Mesothelial cell of epicardium (in vitro differentiated cells): ENCODE results near the gene SNX15. TPM values are rescaled to one million over a fixed set of nuclear protein-coding genes. Genes with fewer than 3 reads are reported as not detected.

Source experiments
- DNase-seq, 2 experiments: peaks; one replicate each; pipeline ENCODE4 v3.0.0; 2021; ENCODE audit warnings: low spot score in 2 of 2; ENCODE audit not compliant: unreplicated experiment in 2 of 2
- H3K27ac Mint-ChIP-seq: 2 replicates; pipeline ENCODE4 v1.8.0; 2021; ENCODE audit warnings: mixed read lengths
- H3K27me3 Mint-ChIP-seq: 2 replicates; pipeline ENCODE4 v1.8.0; 2021; ENCODE audit warnings: low read depth, mixed read lengths
- H3K36me3 Mint-ChIP-seq: 2 replicates; pipeline ENCODE4 v1.8.0; 2021; ENCODE audit warnings: mixed read lengths
- H3K4me1 Mint-ChIP-seq: 2 replicates; pipeline ENCODE4 v1.8.0; 2021; ENCODE audit warnings: mixed read lengths
- H3K4me3 Mint-ChIP-seq: 2 replicates; pipeline ENCODE4 v1.8.0; 2021; ENCODE audit warnings: mild to moderate bottlenecking, moderate library complexity, mixed read lengths
- H3K9me3 Mint-ChIP-seq: 2 replicates; pipeline ENCODE4 v1.8.0; 2021; ENCODE audit warnings: mixed read lengths
- CTCF ChIP-seq: fragments of 200-600 bp; sonication (generic); IDR thresholded peaks from one replicate; pipeline ENCODE4 v1.5.0; 2021; ENCODE audit warnings: antibody characterized with exemption; ENCODE audit not compliant: unreplicated experiment
- total RNA-seq: library from RNA; stranded (reverse); gene quantifications from 3 replicates; pipeline ENCODE4 v1.2.1, GENCODE V29; 2021

Gene SNX15
- total RNA-seq, 1 donor from 2014 or later, result 19.2 TPM

GRCh38 chr11:65013130-65013887, 13.9 kb upstream of the SNX15 start:
- no peaks in the 10 kb centered on the region for H3K27me3 Mint-ChIP-seq
- H3K4me3 Mint-ChIP-seq, result peak overlapping the region; percentile 79
- peaks cover 14% of the 10 kb centered on the region for H3K36me3 Mint-ChIP-seq
- peak overlapping the region; percentile 93 for H3K27ac Mint-ChIP-seq
- peak; percentile 71 to 87 for DNase-seq
- H3K4me1 Mint-ChIP-seq, result peaks cover 11% of the 10 kb centered on the region
- H3K9me3 Mint-ChIP-seq, result no peaks in the 10 kb centered on the region
- peak; percentile 70 for TF ChIP-seq CTCF

GRCh38 chr11:65013888-65014725, 13.1 kb upstream of the SNX15 start, which contains the start of gene ARL2:
Gene ARL2, plus strand, starts transcription at chr11:65014160. Its CDS starts 48 bp downstream, at chr11:65014208.
- TF ChIP-seq CTCF, result peak; percentile 68
- Mint-ChIP-seq H3K36me3 (peaks cover 15% of the 10 kb centered on the region), H3K27ac (peak within 1 kb of the TSS; percentile 93), H3K4me1 (peaks cover 11% of the 10 kb centered on the region), H3K4me3 (peak within 1 kb of the TSS; percentile 79), H3K9me3 (no peaks in the 10 kb centered on the region), H3K27me3 (no peaks in the 10 kb centered on the region)
- DNase-seq, result peak; percentile 86 to 91

GRCh38 chr11:65014726-65015227, 12.5 kb upstream of the SNX15 start:
- DNase-seq, result no peak
- peaks cover 11% of the 10 kb centered on the region for H3K4me1 Mint-ChIP-seq
- H3K27ac Mint-ChIP-seq, result peak overlapping the region; percentile 92
- H3K27me3 Mint-ChIP-seq, result no peaks in the 10 kb centered on the region
- no peaks in the 10 kb centered on the region for H3K9me3 Mint-ChIP-seq
- peak overlapping the region; percentile 79 for H3K4me3 Mint-ChIP-seq
- peaks cover 15% of the 10 kb centered on the region for H3K36me3 Mint-ChIP-seq
- no peak for TF ChIP-seq CTCF

- Mint-ChIP-seq H3K9me3 (no peaks in the 10 kb centered on the region), H3K27me3 (no peaks in the 10 kb centered on the region), H3K27ac (no peak overlapping the region), H3K36me3 (peaks cover 18% of the 10 kb centered on the region), H3K4me1 (peaks cover 11% of the 10 kb centered on the region), H3K4me3 (no peak overlapping the region)
- TF ChIP-seq CTCF, result no peak
- no peak for DNase-seq
Observed at GRCh38 chr11:65016705-65017104, 10.5 kb upstream of the SNX15 start.

- no peak overlapping the region for H3K27ac Mint-ChIP-seq
- H3K4me3 Mint-ChIP-seq, result no peak overlapping the region
- TF ChIP-seq CTCF, result no peak
- peaks cover 18% of the 10 kb centered on the region for H3K36me3 Mint-ChIP-seq
- H3K9me3 Mint-ChIP-seq, result no peaks in the 10 kb centered on the region
- no peaks in the 10 kb centered on the region for H3K27me3 Mint-ChIP-seq
- peaks cover 9% of the 10 kb centered on the region for H3K4me1 Mint-ChIP-seq
- no peak for DNase-seq
Observed at GRCh38 chr11:65017937-65018336, 9.3 kb upstream of the SNX15 start.
